Liver (tissue), 3 donors: ENCODE data around the gene CCDC116.

Source experiments
- EGR1 ChIP-seq, 2 donors: IDR thresholded peaks; 2 replicates each; pipeline ENCODE4 v1.6.1; 2016 to 2018; ENCODE audit warnings: antibody characterized with exemption in 2 of 2, low read depth in 2 of 2
- FOXA1 ChIP-seq: IDR thresholded peaks from 2 replicates; pipeline ENCODE4 v1.6.1; 2016; ENCODE audit warnings: antibody characterized with exemption
- GABPA ChIP-seq, 2 donors: IDR thresholded peaks in 1 of 2; conservative IDR thresholded peaks in 1 of 2; 2 replicates each; pipeline ENCODE4 v1.6.1; 2016; ENCODE audit warnings: antibody characterized with exemption in 2 of 2, mild to moderate bottlenecking in 1 of 2, moderate library complexity in 1 of 2
- JUND ChIP-seq, 2 donors: IDR thresholded peaks; 2 replicates each; pipeline ENCODE4 v1.6.1; 2016; ENCODE audit warnings: antibody characterized with exemption in 2 of 2
- NR2F2 ChIP-seq: IDR thresholded peaks from 2 replicates; pipeline ENCODE4 v1.6.1; 2016; ENCODE audit warnings: antibody characterized with exemption
- RAD21 ChIP-seq, 2 donors: IDR thresholded peaks; 2 replicates each; pipeline ENCODE4 v1.6.1; 2016; ENCODE audit warnings: antibody characterized with exemption in 2 of 2, mild to moderate bottlenecking in 2 of 2
- SP1 ChIP-seq: IDR thresholded peaks from 2 replicates; pipeline ENCODE4 v1.6.1; 2018; ENCODE audit warnings: antibody characterized with exemption, mild to moderate bottlenecking
- TAF1 ChIP-seq: conservative IDR thresholded peaks from 2 replicates; pipeline ENCODE4 v1.6.1; 2016; ENCODE audit warnings: antibody characterized with exemption, mild to moderate bottlenecking
- YY1 ChIP-seq: IDR thresholded peaks from 2 replicates; pipeline ENCODE4 v1.6.1; 2016; ENCODE audit warnings: antibody characterized with exemption, mild to moderate bottlenecking
- TF ChIP-seq, protein P1 (sequence below): fragments of 150-350 bp; IDR thresholded peaks from 2 replicates; pipeline ENCODE4 v1.5.1; 2017; ENCODE audit warnings: improper control_type of control experiment, low read depth, low read length; ENCODE audit not compliant: missing input control
- TF ChIP-seq, protein P2 (sequence below): IDR thresholded peaks from 2 replicates; pipeline ENCODE4 v1.6.1; 2016; ENCODE audit warnings: antibody characterized with exemption, mild to moderate bottlenecking
- TF ChIP-seq, protein P3 (sequence below): IDR thresholded peaks from 2 replicates; pipeline ENCODE4 v1.6.1; 2016; ENCODE audit warnings: antibody characterized with exemption
- TF ChIP-seq, protein P4 (sequence below): IDR thresholded peaks from 2 replicates; pipeline ENCODE4 v1.6.1; 2016; ENCODE audit warnings: antibody characterized with exemption
- donor health status: healthy.
- donor health status: healthy.

DNA sequence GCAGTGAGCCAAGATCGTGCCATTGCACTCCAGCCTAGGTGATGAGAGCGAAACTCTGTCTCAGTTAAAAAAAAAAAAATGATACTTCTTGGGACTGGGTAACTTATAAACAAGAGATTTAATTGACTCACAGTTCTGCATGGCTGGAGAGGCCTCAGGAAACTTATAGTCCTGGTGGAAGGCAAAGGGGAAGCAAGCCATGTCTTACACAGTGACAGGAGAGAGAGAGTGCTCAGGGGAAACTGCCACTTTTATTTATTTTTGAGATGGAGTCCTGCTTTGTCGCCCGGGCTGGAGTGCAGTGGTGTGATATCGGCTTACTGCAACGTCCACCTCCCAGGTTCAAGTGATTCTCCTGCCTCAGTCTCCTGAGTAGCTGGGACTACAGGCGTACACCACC is 17.7 kb downstream of the CCDC116 start:
- TF ChIP-seq, protein P1, sequence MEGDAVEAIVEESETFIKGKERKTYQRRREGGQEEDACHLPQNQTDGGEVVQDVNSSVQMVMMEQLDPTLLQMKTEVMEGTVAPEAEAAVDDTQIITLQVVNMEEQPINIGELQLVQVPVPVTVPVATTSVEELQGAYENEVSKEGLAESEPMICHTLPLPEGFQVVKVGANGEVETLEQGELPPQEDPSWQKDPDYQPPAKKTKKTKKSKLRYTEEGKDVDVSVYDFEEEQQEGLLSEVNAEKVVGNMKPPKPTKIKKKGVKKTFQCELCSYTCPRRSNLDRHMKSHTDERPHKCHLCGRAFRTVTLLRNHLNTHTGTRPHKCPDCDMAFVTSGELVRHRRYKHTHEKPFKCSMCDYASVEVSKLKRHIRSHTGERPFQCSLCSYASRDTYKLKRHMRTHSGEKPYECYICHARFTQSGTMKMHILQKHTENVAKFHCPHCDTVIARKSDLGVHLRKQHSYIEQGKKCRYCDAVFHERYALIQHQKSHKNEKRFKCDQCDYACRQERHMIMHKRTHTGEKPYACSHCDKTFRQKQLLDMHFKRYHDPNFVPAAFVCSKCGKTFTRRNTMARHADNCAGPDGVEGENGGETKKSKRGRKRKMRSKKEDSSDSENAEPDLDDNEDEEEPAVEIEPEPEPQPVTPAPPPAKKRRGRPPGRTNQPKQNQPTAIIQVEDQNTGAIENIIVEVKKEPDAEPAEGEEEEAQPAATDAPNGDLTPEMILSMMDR = no peak
- TF ChIP-seq EGR1 (IDR thresholded peaks at IDR 0.05; ENCODE audit: low read depth in 2 of 2) (no peak), FOXA1 (no peak), TAF1 (no peak), RAD21 (IDR thresholded peaks at IDR 0.05) (no peak), JUND (IDR thresholded peaks at IDR 0.05) (no peak), GABPA (IDR thresholded peaks at IDR 0.05 in 1 of 2, conservative IDR thresholded peaks at IDR 0.05 in 1 of 2) (no peak), YY1 (no peak), SP1 (no peak), NR2F2 (no peak)
- TF ChIP-seq, protein P2, sequence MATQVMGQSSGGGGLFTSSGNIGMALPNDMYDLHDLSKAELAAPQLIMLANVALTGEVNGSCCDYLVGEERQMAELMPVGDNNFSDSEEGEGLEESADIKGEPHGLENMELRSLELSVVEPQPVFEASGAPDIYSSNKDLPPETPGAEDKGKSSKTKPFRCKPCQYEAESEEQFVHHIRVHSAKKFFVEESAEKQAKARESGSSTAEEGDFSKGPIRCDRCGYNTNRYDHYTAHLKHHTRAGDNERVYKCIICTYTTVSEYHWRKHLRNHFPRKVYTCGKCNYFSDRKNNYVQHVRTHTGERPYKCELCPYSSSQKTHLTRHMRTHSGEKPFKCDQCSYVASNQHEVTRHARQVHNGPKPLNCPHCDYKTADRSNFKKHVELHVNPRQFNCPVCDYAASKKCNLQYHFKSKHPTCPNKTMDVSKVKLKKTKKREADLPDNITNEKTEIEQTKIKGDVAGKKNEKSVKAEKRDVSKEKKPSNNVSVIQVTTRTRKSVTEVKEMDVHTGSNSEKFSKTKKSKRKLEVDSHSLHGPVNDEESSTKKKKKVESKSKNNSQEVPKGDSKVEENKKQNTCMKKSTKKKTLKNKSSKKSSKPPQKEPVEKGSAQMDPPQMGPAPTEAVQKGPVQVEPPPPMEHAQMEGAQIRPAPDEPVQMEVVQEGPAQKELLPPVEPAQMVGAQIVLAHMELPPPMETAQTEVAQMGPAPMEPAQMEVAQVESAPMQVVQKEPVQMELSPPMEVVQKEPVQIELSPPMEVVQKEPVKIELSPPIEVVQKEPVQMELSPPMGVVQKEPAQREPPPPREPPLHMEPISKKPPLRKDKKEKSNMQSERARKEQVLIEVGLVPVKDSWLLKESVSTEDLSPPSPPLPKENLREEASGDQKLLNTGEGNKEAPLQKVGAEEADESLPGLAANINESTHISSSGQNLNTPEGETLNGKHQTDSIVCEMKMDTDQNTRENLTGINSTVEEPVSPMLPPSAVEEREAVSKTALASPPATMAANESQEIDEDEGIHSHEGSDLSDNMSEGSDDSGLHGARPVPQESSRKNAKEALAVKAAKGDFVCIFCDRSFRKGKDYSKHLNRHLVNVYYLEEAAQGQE = no peak
- TF ChIP-seq, protein P3, sequence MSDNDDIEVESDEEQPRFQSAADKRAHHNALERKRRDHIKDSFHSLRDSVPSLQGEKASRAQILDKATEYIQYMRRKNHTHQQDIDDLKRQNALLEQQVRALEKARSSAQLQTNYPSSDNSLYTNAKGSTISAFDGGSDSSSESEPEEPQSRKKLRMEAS = no peak
- TF ChIP-seq, protein P4, sequence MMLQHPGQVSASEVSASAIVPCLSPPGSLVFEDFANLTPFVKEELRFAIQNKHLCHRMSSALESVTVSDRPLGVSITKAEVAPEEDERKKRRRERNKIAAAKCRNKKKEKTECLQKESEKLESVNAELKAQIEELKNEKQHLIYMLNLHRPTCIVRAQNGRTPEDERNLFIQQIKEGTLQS = no peak
